ENCODE measurements around the gene PNLIPRP1. TPM values are rescaled to one million over a fixed set of nuclear protein-coding genes. Genes with fewer than 3 reads are reported as not detected.

Gene PNLIPRP1
- total RNA-seq, 1 experiment from 2014 or later: not detected

DNA sequence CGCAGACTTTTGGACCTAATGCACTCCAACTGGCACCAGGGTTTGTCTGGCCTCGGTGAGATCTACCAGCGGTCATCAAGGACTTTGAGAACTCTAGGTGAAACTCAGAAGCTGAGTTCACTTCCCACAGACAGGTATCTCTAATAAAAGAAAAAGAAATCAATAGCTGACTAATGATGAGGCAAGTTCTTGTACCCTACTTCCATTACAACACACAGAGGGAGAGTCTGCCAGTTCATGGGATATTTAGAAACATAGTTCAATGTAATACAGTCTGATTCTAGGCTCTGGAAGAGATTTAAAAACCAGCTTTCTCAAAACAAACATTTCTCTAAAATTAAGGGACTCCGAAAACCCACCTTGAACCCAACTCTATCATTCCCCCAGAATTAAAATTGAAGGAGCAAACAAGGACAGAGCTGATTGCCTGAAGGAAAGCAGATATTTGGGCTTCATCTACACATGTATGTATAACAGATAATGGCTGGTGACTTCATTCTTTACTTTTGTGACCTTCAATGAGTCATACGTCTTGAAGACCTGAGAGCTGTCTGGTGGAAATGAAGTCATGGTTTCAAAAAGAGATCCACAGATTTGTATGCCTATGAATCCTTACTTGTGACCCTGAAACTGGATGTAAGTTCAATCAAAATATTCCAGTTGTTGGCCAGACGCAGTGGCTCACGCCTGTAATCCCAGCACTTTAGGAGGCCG, 2.7 kb upstream of the PNLIPRP1 start:
- no peaks in the 10 kb centered on the region for H3K27me3 ChIP-seq (ENCODE audit: insufficient read depth, low read length)
- no peaks in the 10 kb centered on the region for H3K23me2 ChIP-seq (ENCODE audit: insufficient read length, low read depth, low read length, poor library complexity, severe bottlenecking)
- no peak overlapping the region for H2BK20ac ChIP-seq (ENCODE audit: low read depth, low read length, poor library complexity, severe bottlenecking)
- Mint-ChIP-seq H3K27me3 (ENCODE audit: low read depth) (no peaks in the 10 kb centered on the region; the same call in none of the 2 replicates), H3K27ac (no peak overlapping the region), H3K4me3 (no peak overlapping the region), H3K36me3 (ENCODE audit: insufficient read depth in 1 of 3, low read depth in 3 of 3) (no peaks in the 10 kb centered on the region), H3K9me3 (no peaks in the 10 kb centered on the region; a peak in 1 of 5 replicates), H3K4me1 (no peaks in the 10 kb centered on the region)
- TF ChIP-seq, protein P1, sequence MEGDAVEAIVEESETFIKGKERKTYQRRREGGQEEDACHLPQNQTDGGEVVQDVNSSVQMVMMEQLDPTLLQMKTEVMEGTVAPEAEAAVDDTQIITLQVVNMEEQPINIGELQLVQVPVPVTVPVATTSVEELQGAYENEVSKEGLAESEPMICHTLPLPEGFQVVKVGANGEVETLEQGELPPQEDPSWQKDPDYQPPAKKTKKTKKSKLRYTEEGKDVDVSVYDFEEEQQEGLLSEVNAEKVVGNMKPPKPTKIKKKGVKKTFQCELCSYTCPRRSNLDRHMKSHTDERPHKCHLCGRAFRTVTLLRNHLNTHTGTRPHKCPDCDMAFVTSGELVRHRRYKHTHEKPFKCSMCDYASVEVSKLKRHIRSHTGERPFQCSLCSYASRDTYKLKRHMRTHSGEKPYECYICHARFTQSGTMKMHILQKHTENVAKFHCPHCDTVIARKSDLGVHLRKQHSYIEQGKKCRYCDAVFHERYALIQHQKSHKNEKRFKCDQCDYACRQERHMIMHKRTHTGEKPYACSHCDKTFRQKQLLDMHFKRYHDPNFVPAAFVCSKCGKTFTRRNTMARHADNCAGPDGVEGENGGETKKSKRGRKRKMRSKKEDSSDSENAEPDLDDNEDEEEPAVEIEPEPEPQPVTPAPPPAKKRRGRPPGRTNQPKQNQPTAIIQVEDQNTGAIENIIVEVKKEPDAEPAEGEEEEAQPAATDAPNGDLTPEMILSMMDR (conservative IDR thresholded peaks at IDR 0.05): no peak
- no peak overlapping the region for H3K9ac ChIP-seq (ENCODE audit: extremely low read depth, insufficient read length, low read length)
- H2AK5ac ChIP-seq (ENCODE audit: insufficient read length, low read length): no peak overlapping the region
- H3K79me1 ChIP-seq (ENCODE audit: insufficient read depth, low read depth, low read length, poor library complexity, severe bottlenecking): no peaks in the 10 kb centered on the region
- no peak overlapping the region for H3K56ac ChIP-seq (ENCODE audit: insufficient read length, low read depth, low read length)
- no peaks in the 10 kb centered on the region for H4K20me1 ChIP-seq (ENCODE audit: control insufficient read depth, insufficient read depth, insufficient read length)
- H4K5ac ChIP-seq (ENCODE audit: insufficient read length, low read depth, low read length): no peak overlapping the region
- no peak overlapping the region for H3K23ac ChIP-seq (ENCODE audit: insufficient read length, low read depth, low read length)
- no peak overlapping the region for H4K8ac ChIP-seq (replicated peaks; ENCODE audit: insufficient read length, low read depth, low read length)
- no peak overlapping the region for H3K27ac ChIP-seq (ENCODE audit: insufficient read length, low read depth, low read length)
- H3K14ac ChIP-seq (ENCODE audit: insufficient read depth, low read length): no peak overlapping the region
- WGBS (ENCODE audit: extremely low coverage, insufficient read length, low lambda C conversion rate): no CpG with 5 or more reads among the region's 8 CpGs
- H4K91ac ChIP-seq (ENCODE audit: insufficient read length, low read depth, low read length): no peak overlapping the region
- H3K4ac ChIP-seq (ENCODE audit: low read depth, low read length): no peak overlapping the region
- H3T11ph ChIP-seq (ENCODE audit: low read length): no peak overlapping the region
- H2AFZ ChIP-seq (ENCODE audit: low read length): no peak overlapping the region
- no peak overlapping the region for H2BK5ac ChIP-seq (ENCODE audit: insufficient read length, low read length)
- H3K9me3 ChIP-seq (ENCODE audit: control insufficient read depth, low read depth, low read length): no peaks in the 10 kb centered on the region
- H2BK12ac ChIP-seq (ENCODE audit: insufficient read length, low read depth, low read length): no peak overlapping the region
- no peak overlapping the region for H3K4me2 ChIP-seq (ENCODE audit: insufficient read depth, insufficient read length, low read length)
- no peak for DNase-seq
- no peak overlapping the region for H2BK120ac ChIP-seq (ENCODE audit: low read depth, low read length, poor library complexity, severe bottlenecking)
- H2BK15ac ChIP-seq (ENCODE audit: low read depth, low read length): no peak overlapping the region
- no peaks in the 10 kb centered on the region for H3K79me2 ChIP-seq (ENCODE audit: insufficient read depth, low read length)
- H3K4me1 ChIP-seq (ENCODE audit: insufficient read depth, low read length): no peaks in the 10 kb centered on the region
- no peak overlapping the region for H3K18ac ChIP-seq (ENCODE audit: insufficient read length, low read depth, low read length)

Measured in H9 (cell line).